HG03575 (cell line): ENCODE measurements around the gene FLACC1.
A peak's percentile ranks its signal among the peaks of the same experiment; 100 is the strongest.
"Not testable (repeated sequence)": the region's sequence is repeated elsewhere in the genome, so short reads cannot be mapped to it uniquely, and the experiment has no call there.

Source experiments
- ATAC-seq: cut with Tn5 transposase; IDR thresholded peaks from one replicate; pipeline ENCODE4 v1.9.1; 2021; ENCODE audit not compliant: unreplicated experiment, insufficient number of reproducible peaks, low FRiP score; ENCODE audit errors: extremely low read depth

The FLACC1 gene

GRCh38 chr2:201260302-201260800, 96.8 kb downstream of the FLACC1 start, which contains the start of gene CASP8:
TSS of gene CASP8 (plus strand) at chr2:201260536. CDS start at chr2:201266487, 5,951 bp downstream.
- ATAC-seq, result no peak

DNA sequence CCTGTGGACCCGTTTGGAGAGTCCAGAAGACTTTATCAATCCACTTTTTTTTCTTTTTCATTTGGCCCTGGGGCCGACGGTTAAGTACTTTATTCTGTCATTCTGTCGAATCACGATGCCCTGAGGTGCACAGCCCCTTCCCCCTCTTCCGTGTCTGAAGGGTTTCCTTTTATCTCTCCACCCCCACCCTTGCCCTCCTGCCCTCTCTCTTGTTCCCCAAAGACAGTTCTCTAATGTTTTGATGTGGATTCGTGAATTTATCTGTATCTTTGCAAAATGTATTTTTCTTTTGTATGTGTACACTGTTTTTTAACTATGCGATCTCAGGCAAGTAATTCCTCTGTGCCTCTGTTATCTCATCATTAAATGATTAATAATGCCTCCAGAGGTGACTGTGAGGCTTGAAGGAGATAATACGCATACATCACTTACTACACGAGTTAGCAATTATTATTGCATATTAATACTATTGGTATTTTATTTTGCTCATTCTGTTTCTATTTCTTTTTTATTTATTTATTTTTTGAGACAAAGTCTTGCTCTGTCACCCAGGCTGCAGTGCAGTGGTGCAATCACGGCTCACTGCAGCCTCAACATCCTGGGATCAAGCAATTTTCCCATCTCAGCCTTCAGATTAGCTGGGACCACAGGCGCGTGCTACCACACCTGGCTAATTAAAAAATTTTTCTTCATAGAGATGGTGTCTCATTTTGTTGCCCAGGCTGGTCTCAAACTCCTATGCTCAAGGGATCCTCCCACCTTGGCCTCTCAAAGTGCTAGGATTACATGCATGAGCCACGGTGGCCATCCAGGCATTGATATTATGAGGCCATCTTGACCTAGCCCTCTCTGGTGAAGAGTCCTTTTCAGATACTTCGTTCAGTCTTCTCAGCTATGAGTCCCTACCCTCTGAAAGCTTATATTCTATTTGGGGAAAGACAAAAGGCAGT, 98.2 kb downstream of the FLACC1 start:
- no peak for ATAC-seq

- peak; percentile 33 for ATAC-seq
These were observed 99.0 kb downstream of the FLACC1 start for GRCh38 chr2:201257956-201258665.

GRCh38 chr2:201257381-201257955, 99.7 kb downstream of the FLACC1 start:
- peak; percentile 25 for ATAC-seq

- no peak for ATAC-seq
These were observed 101.1 kb downstream of the FLACC1 start for GRCh38 chr2:201256082-201256481.

DNA sequence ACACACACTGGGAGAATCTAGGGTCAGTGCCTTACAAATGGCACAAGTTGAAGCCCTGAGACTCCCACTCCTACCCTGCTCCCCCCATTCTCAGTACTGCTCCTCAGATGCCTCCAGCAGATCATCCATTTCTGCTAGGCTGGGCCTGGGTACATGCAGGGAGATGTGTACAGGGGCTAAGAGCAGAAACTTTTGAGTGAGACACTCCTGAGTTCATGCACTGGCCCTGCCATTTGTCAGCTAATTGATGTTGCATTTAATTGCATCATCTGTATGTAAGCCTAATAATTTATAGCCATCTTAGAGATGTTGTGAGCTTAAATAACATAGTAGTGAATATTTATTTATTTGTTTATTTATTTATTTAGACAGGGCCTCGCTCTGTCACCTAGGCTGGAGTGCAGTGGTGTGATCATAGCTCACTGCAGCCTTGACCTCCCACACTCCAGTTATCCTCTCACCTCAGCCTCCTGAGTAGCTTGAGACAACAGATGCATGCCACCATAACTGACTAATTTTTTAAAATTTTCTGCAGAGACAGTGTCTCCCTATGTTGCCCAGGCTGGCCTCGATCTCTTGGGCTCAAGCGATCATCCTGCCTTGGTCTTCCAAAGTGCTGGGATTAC, 101.6 kb downstream of the FLACC1 start:
- no peak for ATAC-seq

GRCh38 chr2:201254081-201254730, 102.9 kb downstream of the FLACC1 start:
- ATAC-seq, result no peak

- ATAC-seq, result no peak
These were observed 106.4 kb downstream of the FLACC1 start for GRCh38 chr2:201250741-201251140.

DNA sequence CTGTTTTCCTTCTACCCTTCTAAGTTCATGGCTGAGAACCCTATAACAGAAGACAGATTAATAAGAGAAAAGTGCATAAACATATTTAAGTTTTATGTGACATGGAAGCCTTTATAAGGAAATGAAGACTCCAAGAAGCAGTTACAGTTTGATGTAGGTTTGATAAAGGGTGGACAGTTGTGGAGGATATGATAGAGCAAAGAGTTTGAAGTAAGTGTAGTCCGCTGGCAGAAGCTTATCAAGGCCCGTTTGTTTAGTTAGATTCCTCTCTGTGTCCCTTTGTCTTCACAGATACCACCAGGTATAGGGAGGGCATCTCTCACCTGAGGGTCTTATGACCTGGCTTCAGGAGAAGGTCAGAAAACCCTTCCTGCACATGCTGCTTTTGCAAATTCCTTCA, 107.3 kb downstream of the FLACC1 start:
- no peak for ATAC-seq

GRCh38 chr2:201248288-201248844, 108.8 kb downstream of the FLACC1 start:
- ATAC-seq, result no peak

DNA sequence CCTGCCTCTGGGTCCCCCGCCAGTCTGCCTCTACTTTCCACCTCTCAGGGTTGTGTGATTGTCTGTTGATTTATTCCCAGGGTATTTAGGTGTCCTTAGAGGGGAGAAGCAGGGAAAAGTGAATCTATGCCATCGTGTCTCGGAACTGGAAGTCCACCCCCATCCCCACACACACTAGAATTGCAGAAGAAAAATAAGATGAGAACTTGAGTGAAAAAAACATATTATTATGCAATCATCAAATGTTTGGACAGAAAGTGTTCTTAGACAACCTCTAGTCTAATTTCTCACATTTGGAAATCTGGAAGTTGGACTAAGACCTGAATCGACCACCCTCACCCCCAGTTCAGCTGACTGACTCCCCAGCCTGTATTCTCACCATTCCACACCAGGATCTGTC, 110.9 kb downstream of the FLACC1 start:
- no peak for ATAC-seq

- ATAC-seq, result no peak
These were observed 112.3 kb downstream of the FLACC1 start for GRCh38 chr2:201244829-201245228.

DNA sequence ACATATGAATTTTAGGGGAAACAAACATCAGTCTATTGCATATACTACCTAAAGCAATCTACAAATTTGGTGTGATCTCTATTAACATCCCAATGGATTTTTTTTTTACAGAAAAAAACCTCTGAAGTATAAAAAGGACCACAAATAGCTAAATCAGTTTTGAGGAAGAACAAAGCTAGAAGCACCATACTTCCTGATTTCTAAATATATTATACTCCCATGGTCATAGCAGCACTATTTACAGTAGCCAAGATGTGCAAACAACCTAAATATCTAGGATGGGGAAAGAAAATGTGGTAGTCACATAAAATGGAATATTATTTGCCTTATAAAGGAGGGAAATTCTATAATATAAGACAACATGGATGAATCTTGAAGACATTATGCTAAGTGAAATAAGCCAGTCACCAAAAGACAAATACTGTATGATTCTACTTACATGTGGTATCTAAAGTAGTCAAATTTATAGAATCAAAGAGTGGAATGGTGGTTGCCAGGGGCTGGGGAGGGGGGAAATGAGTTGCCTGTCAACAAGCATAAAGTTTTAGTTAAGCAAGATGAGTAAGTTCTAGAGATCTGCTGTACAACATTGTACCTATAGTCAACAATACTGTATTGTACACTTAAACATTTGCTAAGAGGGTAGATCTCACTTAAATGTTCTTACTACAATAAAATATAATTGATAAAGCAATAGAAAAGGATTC, 114.4 kb downstream of the FLACC1 start:
- ATAC-seq, result no peak

- ATAC-seq, result not testable (repeated sequence)
These were observed 117.8 kb downstream of the FLACC1 start for GRCh38 chr2:201239167-201239935.
